ENCODE results near the gene METAP1D. TPM values are rescaled to one million over a fixed set of nuclear protein-coding genes. Genes with fewer than 3 reads are reported as not detected.

Gene METAP1D
- total RNA-seq, 1 donor from 2014 or later: 4.6 TPM

- H3K9me3 Mint-ChIP-seq (ENCODE audit: low read depth): no peaks in the 10 kb centered on the region
- no peak for DNase-seq (ENCODE audit: low spot score)
- no peak for TF ChIP-seq CTCF (IDR thresholded peaks at IDR 0.05)
- peaks cover 7% of the 10 kb centered on the region for H3K36me3 Mint-ChIP-seq (ENCODE audit: low read depth)
- peaks cover 6% of the 10 kb centered on the region for H3K4me1 Mint-ChIP-seq (ENCODE audit: low read depth)
- no peak overlapping the region for H3K27ac Mint-ChIP-seq (ENCODE audit: unreplicated experiment)
- H3K27me3 Mint-ChIP-seq (ENCODE audit: low read depth): no peaks in the 10 kb centered on the region
- no peak overlapping the region for H3K4me3 Mint-ChIP-seq (ENCODE audit: unreplicated experiment)
Observed at GRCh38 chr2:171965238-171965637, 34.5 kb upstream of the METAP1D start.

GRCh38 chr2:171965661-171966060, 34.1 kb upstream of the METAP1D start:
- TF ChIP-seq CTCF (IDR thresholded peaks at IDR 0.05): no peak
- Mint-ChIP-seq H3K9me3 (ENCODE audit: low read depth) (no peaks in the 10 kb centered on the region), H3K27ac (ENCODE audit: unreplicated experiment) (no peak overlapping the region), H3K4me3 (ENCODE audit: unreplicated experiment) (no peak overlapping the region), H3K27me3 (ENCODE audit: low read depth) (no peaks in the 10 kb centered on the region), H3K36me3 (ENCODE audit: low read depth) (peaks cover 7% of the 10 kb centered on the region), H3K4me1 (ENCODE audit: low read depth) (peaks cover 6% of the 10 kb centered on the region)
- DNase-seq (ENCODE audit: low spot score): no peak

- Mint-ChIP-seq H3K9me3 (ENCODE audit: low read depth) (no peaks in the 10 kb centered on the region), H3K36me3 (ENCODE audit: low read depth) (peaks cover 7% of the 10 kb centered on the region), H3K27me3 (ENCODE audit: low read depth) (no peaks in the 10 kb centered on the region), H3K4me3 (ENCODE audit: unreplicated experiment) (no peak overlapping the region), H3K4me1 (ENCODE audit: low read depth) (peaks cover 1% of the 10 kb centered on the region), H3K27ac (ENCODE audit: unreplicated experiment) (no peak overlapping the region)
- no peak for TF ChIP-seq CTCF (IDR thresholded peaks at IDR 0.05)
- no peak for DNase-seq (ENCODE audit: low spot score)
Observed at GRCh38 chr2:171966235-171966634, 33.5 kb upstream of the METAP1D start.

GRCh38 chr2:171966688-171967087, 33.1 kb upstream of the METAP1D start:
- no peak for DNase-seq (ENCODE audit: low spot score)
- peaks cover 8% of the 10 kb centered on the region for H3K36me3 Mint-ChIP-seq (ENCODE audit: low read depth)
- no peak overlapping the region for H3K27ac Mint-ChIP-seq (ENCODE audit: unreplicated experiment)
- no peaks in the 10 kb centered on the region for H3K27me3 Mint-ChIP-seq (ENCODE audit: low read depth)
- no peaks in the 10 kb centered on the region for H3K4me1 Mint-ChIP-seq (ENCODE audit: low read depth)
- TF ChIP-seq CTCF (IDR thresholded peaks at IDR 0.05): no peak
- no peaks in the 10 kb centered on the region for H3K9me3 Mint-ChIP-seq (ENCODE audit: low read depth)
- H3K4me3 Mint-ChIP-seq (ENCODE audit: unreplicated experiment): no peak overlapping the region

- Mint-ChIP-seq H3K9me3 (ENCODE audit: low read depth) (no peaks in the 10 kb centered on the region), H3K27me3 (ENCODE audit: low read depth) (no peaks in the 10 kb centered on the region), H3K4me1 (ENCODE audit: low read depth) (no peaks in the 10 kb centered on the region), H3K27ac (ENCODE audit: unreplicated experiment) (no peak overlapping the region), H3K36me3 (ENCODE audit: low read depth) (peaks cover 11% of the 10 kb centered on the region), H3K4me3 (ENCODE audit: unreplicated experiment) (no peak overlapping the region)
- TF ChIP-seq CTCF (IDR thresholded peaks at IDR 0.05): no peak
- DNase-seq (ENCODE audit: low spot score): no peak
Observed at GRCh38 chr2:171968509-171968908, 31.2 kb upstream of the METAP1D start.
